ENCODE data around the gene PKD2.
A peak's percentile ranks its signal among the peaks of the same experiment; 100 is the strongest.
"Not testable (repeated sequence)": the region's sequence is repeated elsewhere in the genome, so short reads cannot be mapped to it uniquely, and the experiment has no call there.

The PKD2 gene

DNA sequence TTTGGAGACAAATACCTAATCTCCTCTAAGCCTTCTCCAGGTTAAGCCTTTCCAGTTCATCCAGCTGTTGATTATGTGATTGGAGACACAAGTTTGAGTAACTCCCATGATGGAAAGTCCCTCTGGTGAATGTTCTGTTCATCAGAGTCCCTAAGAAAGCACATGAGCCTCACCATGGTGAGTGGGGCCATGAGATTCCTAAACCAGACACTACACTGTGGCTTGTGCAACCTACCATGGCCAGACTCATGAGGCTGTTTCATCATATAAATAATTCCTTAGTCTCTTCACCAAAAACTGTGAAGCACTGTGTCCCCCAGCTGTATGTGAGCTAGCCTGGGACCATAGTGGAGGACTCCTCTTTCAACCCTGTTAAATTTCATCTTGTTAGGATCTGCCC, 14.4 kb downstream of the PKD2 start:
- DNase-seq (ENCODE audit: insufficient read length, low spot score) (no peak), FAIRE-seq (no peak)

DNA sequence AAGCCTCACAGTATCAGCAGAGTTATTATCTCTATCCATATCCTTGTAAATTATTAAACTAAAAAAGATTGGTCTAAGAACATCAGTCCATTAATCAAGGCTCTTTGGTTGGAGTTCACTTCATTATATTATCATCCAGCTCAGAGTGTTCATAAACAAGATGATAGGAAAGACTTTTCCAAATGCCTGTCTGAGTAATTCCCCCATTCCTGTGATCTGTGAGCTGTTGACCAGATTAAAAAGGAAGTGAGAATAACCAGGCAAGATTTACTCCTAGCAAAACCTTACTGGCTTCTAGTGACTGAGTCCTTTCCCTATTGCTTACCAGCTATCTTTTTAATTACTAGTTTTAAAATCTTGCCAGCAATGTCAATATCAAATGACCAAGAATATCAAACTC, 14.9 kb downstream of the PKD2 start:
- no peak for DNase-seq (ENCODE audit: insufficient read length, low spot score)
- FAIRE-seq: no peak

DNA sequence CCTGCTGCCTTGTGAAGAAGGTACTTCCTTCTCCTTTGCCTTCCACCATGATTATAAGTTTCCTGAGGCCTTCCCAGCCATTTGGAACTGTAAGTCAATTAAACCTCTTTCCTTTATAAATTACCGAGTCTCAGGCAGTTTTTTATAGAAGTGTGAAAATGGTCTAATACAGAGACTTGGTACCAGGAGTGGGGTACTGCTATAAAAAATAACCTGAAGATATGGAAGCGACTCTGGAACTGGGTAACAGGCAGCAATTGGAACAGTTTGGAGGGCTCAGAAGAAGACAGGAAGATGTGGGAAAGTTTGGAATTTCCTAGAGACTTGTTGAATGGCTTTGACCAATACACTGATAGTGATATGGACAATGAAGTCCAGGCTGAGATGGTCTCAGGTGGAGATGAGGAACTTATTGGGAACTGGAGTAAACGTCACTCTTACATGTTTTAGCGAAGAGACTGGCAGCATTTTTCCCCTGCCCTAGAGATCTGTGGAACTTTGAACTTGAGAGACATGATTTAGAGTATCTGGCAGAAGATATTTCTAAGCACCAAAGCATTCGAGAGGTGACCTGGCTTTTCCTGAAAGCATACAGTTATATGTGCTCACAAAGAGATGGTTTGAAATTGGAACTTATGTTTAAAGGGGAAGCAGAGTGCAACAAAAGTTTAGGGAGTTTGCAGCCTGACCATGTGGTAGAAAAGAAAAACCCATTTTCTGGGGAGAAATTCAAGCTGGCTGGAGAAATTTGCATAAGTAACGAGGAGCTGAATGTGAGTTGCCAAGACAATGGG, 18.6 kb downstream of the PKD2 start:
- not testable (repeated sequence) for DNase-seq (ENCODE audit: insufficient read length, low spot score); FAIRE-seq

DNA sequence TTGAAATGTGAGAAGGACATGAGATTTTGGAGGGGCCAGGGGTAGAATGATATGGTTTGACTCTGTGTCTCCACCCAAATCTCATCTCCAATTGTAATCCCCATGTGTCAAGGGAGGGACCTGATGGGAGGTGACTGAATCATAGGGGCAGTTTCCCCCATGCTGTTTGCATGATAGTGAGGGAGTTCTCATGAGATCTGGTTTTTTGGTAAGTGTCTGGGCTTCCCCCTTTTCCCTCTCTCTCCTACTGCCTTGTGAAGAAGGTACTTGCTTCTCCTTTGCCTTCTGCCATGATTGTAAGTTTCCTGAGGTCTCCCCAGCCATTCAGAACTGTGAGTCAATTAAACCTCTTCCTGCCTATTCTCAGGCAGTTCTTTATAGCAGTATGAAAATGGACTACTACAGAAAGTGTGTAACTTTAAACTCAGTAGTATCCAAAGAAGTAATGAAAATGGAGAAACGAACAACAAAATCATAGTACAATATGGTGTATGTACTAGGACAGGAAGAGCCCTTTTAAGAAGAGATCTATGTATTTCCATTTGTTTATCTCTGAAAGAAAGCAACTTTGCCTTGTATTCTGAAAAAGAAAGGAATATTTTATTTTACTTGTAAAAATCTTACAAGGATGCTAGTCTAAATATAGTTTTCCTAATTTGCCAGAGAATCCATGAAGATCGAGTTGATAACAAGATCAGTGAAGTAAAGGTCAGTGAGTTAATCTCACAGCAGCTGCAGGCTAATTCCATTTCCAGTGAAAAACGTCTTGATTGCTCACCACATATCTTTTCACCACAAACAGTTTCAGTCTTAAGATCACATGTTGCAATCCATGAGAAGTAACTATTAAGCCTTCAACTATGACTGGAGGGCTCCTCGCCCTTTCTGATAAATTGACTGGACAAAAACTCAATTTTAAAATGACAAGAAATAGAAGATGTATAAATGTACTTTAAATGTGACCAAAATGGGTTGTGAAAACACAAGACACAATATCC, 20.5 kb downstream of the PKD2 start:
- FAIRE-seq: peak; percentile 65
- DNase-seq (ENCODE audit: insufficient read length, low spot score): peak; percentile 51

DNA sequence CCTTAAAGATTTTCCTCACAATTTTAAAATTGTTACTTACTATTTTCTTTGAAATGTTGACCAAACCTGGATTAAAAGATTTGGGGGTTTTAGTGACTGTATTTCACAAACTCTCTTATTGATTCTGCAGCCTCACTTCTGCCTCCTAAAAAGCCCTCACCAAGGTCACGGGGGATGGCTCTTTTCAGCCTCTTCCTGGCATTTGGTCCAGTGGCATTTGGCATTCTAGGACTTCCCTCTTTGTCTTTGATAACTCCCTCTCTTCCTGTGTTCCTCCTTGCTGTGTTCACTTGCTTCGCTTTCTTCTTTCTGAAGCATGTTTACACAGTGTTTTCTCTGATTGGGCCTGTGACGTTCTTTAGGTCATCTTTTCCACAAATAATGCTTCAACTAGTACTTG, 21.5 kb downstream of the PKD2 start:
- no peak for FAIRE-seq
- no peak for DNase-seq (ENCODE audit: insufficient read length, low spot score)

DNA sequence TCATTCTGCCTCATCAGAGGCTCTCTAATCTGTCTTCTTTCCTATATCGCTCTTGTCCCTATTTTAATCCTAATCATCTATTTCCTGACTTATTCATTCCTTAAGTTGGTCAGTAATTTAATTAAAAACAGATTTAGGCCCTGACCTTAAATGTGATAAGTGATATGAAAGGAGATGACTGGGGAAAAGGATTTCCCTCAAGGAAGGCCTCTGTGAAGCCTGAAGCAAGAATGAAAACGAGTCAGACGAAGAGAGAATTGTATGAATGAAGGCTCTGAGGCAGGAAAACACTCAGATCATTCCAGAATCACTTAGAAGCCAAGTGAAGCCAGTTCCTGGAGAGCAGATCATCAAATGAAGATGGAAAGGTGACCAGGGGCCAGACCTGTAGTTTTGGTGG, 22.1 kb downstream of the PKD2 start:
- no peak for FAIRE-seq
- DNase-seq (ENCODE audit: insufficient read length, low spot score): no peak

DNA sequence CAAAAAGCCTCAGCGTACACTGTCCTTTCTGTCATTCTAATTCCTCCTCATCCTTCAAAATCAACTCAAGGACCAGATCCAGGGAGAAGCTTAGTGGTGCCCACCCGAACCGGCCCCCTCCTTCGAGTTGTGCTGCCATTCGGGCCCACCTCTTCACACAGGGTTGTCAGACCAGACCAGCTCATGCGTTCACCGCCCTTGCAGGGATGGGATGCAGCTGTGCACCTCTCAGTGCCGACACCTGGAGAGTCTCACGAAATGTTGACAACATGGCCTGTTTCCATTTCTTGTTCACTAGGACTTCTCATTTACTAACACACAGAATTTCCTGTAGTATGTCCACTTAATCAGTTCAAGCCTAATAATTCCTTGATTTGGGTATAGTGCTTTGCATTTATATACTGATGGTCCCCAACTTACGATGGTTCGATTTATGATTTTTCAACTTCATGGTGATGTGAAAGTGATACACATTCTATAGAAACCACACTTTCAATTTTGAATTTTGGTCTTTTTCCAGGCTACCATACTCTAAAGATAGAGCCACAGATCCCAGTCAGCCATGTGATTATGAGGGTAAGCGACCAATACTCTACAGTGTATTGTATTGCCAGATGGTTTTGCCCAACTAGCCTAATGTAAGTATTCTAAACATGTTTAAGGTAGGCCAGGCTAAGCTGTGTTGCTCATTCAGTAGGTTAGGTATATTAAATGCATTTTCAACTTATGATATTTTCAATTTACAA, 23.3 kb downstream of the PKD2 start:
- no peak for FAIRE-seq
- no peak for DNase-seq (ENCODE audit: insufficient read length, low spot score)

DNA sequence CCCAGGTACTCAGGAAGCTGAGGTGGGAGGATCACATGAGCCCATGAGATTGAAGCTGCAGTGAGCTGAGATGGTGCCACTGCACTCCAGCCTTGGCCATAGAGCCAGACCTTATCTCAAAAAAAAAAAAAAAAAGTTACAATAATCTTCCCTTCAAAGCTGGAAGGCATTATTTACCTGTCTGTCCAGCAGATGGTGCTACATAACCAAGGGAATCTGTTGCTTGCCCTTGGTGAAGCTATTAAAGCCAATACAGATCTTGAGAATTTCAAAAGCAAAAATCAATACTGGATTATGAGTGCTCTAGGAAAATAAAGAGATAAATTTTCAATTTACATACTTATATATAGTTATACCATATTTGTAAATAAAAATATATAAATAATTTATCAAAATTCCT, 25.9 kb downstream of the PKD2 start:
- DNase-seq (ENCODE audit: insufficient read length, low spot score) (no peak), FAIRE-seq (no peak)

DNA sequence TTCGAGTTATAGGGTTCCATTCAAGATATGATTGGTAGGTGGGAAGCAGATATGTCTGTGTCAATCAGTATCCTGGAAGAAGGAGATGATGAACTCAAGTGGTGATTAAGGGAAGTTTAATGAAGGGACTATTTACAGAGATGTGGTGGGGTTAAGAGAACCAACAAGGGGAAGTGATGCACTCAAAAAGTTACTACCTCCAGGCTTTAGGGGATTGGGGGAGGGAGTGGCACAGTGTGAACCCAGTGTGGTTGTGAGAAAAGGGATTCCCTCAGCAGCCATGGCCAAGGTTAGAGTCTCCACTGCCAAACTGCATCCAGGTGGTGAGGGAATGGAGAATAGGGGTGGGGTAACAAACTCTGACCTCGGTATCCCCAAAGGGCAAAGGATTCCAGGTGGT, 27.9 kb downstream of the PKD2 start:
- FAIRE-seq: no peak
- DNase-seq (ENCODE audit: insufficient read length, low spot score): no peak

DNA sequence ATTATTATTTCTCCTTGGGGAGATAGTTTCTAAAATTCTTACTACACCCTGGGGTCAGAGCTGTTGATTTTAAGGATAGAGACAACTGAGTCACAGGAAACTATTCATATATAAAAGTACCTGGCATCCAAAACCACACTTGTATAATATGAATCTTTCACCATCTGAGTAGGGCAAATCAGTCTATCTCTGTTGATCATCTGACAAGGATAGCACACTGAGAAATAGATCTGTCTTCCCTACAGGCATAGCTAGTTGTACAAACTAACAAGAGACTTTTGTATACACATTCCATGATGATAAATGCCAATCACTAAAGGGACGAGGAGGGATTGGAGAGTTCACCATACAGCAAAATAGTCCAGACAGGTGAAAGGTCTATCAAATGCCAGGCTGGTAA, 30.0 kb downstream of the PKD2 start:
- no peak for DNase-seq (ENCODE audit: insufficient read length, low spot score)
- FAIRE-seq: no peak

DNA sequence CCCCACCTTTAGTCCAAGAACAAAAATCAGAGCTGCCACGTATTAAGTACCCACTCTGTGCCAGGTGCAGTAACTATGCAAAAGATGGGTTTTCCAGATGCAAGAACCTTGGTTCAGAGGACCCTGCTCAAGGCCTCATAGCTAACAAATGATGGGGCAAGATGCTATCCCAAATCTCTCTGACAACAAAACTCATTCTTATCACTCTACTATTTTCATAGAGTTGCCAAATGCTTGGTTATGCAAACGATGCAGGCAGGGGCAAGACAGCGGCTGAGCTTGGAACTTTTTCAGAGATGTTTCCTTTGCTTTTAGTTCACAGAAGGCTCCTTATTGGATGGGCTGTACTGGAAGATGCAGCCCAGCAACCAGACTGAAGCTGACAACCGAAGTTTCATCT, 30.5 kb downstream of the PKD2 start:
- DNase-seq (ENCODE audit: insufficient read length, low spot score): no peak
- no peak for FAIRE-seq

DNA sequence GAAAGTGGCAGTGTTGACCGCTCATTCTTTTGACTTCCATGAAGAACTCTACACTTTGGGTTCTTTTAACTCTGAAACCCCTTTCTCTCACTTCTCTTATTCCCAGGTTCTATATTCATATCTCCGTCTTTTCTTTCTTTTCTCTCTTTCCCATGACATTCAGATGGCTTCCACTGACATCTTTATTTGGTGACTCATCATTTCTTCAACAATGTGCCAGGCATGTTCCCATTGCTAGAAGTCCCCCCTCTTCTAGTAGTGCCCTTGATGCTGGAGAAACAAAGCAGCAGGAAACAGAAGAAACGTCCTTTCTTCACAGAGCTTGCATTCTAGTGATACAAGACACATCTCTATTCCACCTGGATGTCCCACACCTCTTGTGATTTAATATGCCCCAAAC, 33.3 kb downstream of the PKD2 start:
- DNase-seq (ENCODE audit: insufficient read length, low spot score) (no peak), FAIRE-seq (no peak)

DNA sequence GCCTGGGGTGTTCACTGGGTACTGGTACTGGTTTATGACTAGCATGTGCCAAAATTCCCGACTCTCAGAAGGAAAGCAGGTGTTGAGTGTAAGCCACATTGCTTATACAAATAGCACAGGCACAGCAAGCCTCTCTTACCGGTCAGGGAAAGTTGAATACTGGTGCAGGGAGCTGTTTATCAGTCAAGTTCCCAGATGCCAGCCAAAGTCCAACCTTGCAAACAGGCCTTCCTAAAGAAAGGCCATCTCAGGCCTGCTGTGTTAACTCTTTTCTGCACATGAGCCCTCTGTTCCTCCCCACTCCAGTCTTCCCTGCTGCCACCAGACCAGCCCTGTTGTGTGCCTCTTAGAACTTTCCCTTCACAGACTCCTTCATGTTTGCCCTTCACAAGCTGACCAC, 34.2 kb downstream of the PKD2 start:
- no peak for FAIRE-seq
- no peak for DNase-seq (ENCODE audit: insufficient read length, low spot score)

DNA sequence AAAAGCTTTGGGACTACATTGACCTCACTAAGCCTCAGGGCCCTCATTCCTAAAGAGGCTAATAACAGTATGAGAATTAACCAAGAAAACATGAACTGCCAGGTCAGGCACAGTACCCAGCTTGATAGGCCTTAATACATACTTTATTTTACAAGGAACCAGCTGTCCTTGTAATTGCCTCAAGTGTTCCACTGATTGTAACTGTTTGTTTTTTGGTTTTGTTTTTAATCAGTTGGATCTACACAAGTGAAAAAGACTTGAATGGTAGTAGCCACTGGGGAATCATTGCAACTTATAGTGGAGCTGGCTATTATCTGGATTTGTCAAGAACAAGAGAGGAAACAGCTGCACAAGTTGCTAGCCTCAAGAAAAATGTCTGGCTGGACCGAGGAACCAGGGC, 35.6 kb downstream of the PKD2 start:
- DNase-seq (ENCODE audit: insufficient read length, low spot score): no peak
- FAIRE-seq: no peak

DNA sequence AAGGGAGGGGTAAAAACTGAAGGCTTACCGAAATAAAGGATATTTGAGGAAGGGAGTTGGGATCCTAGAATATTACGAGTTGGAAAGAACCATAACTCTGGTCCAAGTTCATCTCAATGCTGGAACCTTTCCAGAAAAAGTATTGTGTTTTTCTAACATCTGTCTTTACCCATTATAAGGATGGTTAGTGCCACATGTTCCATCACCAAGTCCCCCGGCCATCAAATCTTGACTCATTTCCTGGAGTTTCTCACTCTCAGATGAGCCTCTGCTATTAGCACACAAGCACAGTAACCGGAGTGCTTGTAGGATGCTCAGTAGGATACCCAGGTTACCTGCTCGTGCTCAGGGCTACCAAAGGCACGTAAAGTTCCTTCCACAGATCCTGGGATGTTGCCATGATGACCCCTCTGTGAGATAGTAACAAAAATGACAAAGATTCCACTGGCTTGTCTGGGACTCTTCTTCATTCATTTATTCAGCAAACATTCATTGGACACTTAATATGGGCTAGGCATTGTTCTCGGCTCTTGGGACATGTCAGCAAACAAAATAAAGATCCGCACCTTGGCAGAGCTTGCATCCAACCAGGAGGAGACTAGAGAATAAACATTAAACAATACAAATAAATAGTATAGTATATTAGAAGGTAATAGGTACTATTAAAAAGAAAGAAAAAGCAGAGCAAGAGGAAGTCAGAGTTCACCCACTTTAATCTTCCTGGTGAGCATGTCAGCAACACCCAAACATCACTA, 36.3 kb downstream of the PKD2 start:
- no peak for FAIRE-seq
- no peak for DNase-seq (ENCODE audit: insufficient read length, low spot score)

DNA sequence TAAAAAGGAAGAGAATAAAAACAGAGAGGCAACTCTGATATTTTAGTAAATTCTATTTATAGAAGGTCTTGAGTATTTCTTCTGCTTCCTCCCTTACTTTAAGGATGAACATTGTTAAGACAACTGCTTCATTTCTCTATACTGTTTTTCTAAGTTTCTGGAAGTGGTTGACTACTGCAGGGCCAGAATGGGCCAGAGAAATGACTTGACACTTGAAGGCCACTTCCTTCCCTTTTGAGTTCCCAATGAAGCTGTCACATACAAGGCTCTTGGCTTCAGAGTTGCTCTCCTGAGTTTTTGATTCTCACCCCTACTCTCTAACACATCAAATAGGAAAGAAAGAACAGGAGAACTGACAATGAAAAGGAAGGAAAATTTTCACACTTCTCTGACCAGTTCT, 37.6 kb downstream of the PKD2 start:
- no peak for FAIRE-seq
- no peak for DNase-seq (ENCODE audit: insufficient read length, low spot score)

DNA sequence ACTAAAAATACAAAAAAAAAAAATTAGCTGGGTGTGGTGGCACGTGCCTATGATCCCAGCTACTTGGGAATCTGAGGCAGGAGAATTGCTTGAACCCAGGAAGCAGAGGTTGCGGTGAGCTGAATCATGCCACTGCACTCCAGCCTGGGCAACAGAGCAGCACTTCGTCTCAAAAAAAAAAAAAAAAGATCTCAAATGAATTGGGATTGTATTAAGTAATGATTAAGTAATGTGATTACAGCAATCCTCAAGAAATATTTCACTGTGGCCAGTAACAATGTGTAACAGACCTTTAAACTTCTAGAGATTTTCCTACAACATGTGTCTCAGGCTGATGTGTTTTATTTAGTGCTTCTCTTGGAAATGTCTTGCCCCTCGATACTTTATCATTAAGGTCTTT, 46.8 kb downstream of the PKD2 start:
- DNase-seq (ENCODE audit: insufficient read length, low spot score): no peak
- no peak for FAIRE-seq

DNA sequence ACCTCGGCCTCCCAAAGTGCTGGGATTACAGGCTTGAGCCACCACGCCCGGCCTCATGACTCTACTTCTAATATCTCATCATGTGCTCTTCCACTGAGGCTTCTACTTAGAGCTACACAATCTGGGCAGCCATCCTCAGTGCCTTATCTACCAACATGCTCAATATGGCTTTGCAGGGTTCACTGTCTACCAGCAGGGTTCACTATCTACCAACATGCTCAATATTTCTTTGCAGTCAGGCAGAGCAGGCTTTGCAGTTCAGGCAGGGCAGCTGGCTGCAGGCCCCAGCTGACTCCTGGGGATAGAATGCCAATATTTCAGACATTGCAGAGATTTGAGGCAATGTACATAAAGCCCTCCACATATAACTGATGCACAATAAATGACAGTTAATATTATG, 47.5 kb downstream of the PKD2 start:
- FAIRE-seq: no peak
- DNase-seq (ENCODE audit: insufficient read length, low spot score): peak; percentile 10

DNA sequence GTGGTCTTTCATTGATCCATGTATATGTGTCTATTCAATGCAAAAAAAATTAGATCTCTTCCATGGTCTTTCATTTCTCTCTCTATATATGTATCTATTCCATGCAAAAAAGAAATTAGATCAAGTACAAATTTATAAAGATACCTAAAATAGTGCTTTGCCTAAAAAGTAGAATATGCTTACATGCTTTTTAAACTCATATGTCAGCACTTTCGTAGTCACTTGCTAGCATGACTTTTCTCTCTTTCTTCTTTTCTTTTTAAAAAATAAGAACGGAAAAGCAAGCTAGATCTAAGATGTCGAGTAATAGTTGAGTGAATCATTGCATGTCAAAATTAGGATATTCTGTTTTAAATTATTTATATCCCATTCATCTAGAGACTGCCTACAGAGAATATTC, 50.9 kb downstream of the PKD2 start:
- no peak for DNase-seq (ENCODE audit: insufficient read length, low spot score)
- FAIRE-seq: no peak

DNA sequence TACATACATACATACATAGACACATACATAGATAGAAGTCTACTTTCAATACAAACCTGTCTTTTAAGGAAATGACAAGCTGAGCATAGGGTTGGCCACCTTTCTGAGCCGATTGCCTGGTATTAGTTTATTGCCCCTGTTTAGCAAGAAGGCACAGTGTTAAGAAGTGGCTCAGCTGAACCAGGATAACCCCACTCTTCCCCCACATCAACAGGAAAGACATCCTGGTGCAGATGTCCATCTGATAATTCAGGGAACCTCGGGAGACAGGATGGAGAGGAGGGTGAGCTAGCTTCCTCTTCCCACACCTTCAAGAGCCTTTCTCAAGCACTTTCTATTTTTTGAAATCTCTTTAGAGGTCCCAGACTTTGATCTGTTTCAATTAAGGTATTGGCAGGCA, 52.3 kb downstream of the PKD2 start:
- DNase-seq (ENCODE audit: insufficient read length, low spot score) (no peak), FAIRE-seq (no peak)
